Caki2 (cell line): ENCODE measurements around the gene EIF4G1. TPM values are rescaled to one million over a fixed set of nuclear protein-coding genes. Genes with fewer than 3 reads are reported as not detected.
"Not testable (repeated sequence)": the region's sequence is repeated elsewhere in the genome, so short reads cannot be mapped to it uniquely, and the experiment has no call there.

Source experiments
- DNase-seq: peaks from one replicate; pipeline ENCODE4 v3.0.0-alpha.2; 2015; ENCODE audit warnings: low read depth
- in situ Hi-C: cut with HindIII; loops from 2 replicates; pipeline ENCODE4 v1.10.0; 2016; ENCODE audit warnings: low sequenced_read_pairs, low pct_unique_long_range_greater_than_20kb, mixed read lengths
- total RNA-seq: library from RNA; depleted of rRNA; stranded (reverse); fragments of >200 nt; shearing (Covaris generic); gene quantifications from 2 replicates; pipeline ENCODE4 v1.2.3, GENCODE V29; 2014; ENCODE audit warnings: low replicate concordance; rRNA removed

The EIF4G1 gene, protein sequence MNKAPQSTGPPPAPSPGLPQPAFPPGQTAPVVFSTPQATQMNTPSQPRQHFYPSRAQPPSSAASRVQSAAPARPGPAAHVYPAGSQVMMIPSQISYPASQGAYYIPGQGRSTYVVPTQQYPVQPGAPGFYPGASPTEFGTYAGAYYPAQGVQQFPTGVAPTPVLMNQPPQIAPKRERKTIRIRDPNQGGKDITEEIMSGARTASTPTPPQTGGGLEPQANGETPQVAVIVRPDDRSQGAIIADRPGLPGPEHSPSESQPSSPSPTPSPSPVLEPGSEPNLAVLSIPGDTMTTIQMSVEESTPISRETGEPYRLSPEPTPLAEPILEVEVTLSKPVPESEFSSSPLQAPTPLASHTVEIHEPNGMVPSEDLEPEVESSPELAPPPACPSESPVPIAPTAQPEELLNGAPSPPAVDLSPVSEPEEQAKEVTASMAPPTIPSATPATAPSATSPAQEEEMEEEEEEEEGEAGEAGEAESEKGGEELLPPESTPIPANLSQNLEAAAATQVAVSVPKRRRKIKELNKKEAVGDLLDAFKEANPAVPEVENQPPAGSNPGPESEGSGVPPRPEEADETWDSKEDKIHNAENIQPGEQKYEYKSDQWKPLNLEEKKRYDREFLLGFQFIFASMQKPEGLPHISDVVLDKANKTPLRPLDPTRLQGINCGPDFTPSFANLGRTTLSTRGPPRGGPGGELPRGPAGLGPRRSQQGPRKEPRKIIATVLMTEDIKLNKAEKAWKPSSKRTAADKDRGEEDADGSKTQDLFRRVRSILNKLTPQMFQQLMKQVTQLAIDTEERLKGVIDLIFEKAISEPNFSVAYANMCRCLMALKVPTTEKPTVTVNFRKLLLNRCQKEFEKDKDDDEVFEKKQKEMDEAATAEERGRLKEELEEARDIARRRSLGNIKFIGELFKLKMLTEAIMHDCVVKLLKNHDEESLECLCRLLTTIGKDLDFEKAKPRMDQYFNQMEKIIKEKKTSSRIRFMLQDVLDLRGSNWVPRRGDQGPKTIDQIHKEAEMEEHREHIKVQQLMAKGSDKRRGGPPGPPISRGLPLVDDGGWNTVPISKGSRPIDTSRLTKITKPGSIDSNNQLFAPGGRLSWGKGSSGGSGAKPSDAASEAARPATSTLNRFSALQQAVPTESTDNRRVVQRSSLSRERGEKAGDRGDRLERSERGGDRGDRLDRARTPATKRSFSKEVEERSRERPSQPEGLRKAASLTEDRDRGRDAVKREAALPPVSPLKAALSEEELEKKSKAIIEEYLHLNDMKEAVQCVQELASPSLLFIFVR (N-terminal part only)
- 250 and 257 TPM in 2 replicates for total RNA-seq

DNA sequence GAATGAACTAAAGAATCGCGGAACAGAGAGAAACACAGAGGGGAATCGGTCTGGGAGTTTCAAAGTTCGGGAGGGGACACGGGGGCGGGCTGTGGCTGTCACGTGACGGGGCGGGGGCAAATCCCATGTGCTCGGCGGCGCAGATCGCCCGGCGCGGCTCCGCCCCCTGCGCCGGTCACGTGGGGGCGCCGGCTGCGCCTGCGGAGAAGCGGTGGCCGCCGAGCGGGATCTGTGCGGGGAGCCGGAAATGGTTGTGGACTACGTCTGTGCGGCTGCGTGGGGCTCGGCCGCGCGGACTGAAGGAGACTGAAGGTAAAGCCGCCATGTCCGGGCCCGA, at the start of gene EIF4G1:
Gene EIF4G1, plus strand, starts transcription at position 244 of the 337 bp plus-strand sequence. CDS start 1,191 bp downstream, outside the sequence.
- in situ Hi-C loops: no loop called here
- peak; percentile 91 for DNase-seq

DNA sequence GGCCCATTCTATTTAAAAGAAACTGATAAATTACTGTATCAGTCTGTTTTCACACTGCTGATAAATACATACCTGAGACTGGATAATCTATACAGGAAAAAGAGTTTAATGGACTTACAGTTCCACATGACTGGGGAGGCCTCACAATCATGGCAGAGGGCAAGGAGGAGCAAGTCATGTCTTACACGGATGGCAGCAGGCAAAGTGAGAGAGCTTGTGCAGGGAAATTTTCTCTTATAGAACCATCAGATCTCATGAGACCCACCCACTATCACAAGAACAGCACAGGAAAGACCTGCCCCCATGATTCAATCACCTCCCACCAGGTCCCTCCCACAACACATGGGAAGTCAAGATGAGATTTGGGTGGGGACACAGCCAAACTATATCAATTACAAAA, 47.2 kb upstream of the EIF4G1 start:
- DNase-seq, in situ Hi-C loops: not testable (repeated sequence)

DNA sequence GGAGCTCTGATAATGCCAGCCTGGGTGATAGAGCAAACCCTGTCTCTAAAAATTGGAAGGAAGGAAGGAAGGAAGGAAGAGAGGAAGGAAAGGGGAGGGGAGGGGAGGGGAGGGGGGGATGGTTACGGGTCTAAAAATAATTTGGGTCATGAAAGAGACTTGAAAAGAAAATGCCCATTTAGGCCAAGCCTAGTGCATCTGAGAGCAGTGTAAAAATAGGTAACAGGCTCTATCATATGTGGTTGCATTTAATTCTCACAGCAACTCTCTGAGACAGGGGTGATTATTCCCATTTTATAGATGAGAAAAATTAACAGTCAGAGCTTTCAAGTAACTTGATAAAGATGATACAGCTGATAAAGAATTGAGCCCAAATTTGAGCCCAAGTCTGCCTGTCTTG, 42.1 kb upstream of the EIF4G1 start:
- DNase-seq: no peak
- in situ Hi-C loops: no loop called here

DNA sequence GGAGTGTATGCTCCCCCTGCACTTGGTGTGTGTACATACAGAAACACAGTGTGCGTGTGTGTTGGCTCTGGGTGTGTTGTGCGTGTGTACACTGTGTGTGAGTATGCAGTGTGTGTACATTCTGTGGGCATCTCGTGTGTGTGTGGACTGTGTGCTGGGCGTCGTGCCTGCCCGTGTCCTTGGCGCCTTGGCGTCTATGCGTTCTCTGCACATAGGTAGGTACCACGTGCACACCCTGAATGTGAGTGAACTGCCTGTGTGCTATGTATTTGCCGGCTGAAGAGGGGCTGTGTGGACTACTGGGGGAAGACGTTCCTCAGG, 39.1 kb upstream of the EIF4G1 start:
- no peak for DNase-seq
- in situ Hi-C loops: no loop called here

DNA sequence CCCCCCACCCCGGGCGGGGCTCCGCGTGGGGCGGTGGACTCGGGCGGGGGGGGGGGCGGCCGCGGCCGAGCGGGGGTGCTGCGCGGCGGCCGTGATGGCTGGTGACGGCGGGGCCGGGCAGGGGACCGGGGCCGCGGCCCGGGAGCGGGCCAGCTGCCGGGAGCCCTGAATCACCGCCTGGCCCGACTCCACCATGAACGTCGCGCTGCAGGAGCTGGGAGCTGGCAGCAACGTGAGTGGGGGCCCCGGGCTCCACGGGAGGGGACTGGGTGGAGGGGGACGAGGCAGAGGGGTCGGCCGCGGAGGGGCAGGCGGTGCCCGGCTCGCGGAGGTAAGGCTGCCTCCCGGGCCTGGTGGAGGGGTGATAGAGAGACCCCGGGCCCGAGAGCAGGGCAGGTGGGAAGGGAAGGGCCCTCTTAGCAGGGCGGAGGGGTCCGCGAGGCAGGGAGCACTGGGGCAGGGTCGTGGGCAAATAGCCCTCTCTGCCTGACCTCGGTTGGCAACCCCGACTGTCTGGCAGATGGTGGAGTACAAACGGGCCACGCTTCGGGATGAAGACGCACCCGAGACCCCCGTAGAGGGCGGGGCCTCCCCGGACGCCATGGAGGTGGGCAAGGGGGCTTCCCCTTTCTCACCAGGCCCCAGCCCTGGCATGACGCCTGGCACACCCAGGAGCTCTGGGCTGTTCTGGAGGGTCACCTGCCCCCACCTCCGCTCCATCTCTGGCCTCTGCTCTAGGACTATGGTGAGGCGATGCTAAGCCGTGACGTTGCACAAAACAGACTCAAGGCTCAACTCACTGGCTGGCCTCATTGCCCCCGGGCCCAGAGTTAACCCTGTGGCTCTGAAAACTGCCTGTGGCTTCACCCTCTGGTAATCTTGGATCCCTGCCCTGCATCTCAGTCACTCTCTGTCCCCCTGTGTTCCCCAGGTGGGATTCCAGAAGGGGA, 38.2 kb upstream of the EIF4G1 start, which contains the start of gene ECE2:
Gene ECE2, plus strand, starts transcription at position 62 of the 950 bp plus-strand sequence. Its CDS starts 132 bp downstream, at position 194.
- no peak for DNase-seq
- in situ Hi-C loops: no loop called here

DNA sequence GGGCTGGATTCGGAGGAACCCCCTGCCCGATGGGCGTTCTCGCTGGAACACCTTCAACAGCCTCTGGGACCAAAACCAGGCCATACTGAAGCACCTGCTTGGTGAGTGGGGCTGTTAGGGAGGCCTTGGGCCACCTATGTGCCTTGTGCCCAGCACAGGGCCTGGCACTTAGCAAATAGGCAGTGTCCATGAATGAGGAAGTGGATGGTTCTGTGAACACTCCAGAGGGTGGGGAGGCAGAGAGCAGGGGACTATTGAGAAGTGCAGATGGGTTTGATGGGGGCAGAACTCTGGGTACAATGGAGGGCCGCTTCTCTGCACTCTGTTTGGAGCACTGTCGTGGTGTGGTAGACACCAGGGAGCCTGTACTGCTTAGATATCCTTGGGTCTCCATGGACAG, 37.0 kb upstream of the EIF4G1 start:
- DNase-seq: no peak
- in situ Hi-C loops: no loop called here

DNA sequence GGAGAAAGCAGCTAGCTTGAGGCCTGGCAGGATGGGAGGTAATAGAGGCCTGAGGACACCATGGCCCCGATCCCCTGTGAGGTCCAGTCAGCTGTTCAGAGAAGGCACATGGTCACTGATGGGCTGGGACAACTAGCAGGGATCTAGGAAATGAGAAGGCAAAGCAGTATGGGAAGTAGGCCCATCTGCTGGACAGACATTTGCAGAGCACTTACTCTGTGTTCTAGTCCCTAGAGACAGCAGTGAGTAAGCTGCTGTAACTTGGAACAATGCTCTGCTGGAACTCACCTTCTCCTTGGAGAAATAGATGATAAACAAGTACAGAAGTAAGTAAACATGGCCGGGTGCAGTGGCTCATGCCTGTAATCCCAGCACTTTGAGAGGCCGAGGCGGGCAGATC, 31.5 kb upstream of the EIF4G1 start:
- in situ Hi-C loops: no loop called here
- no peak for DNase-seq

DNA sequence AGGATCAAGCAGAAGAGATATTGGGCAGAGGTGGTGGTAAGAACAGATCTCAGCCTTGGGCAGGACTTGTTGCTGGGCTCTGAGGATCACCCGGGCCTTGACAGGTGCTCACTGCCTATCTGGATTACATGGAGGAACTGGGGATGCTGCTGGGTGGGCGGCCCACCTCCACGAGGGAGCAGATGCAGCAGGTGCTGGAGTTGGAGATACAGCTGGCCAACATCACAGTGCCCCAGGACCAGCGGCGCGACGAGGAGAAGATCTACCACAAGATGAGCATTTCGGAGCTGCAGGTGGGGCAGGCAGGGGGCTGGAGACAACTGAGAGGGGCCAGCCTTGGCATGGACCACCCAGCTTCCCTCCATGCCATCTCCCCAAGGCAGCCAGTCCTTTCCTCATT, 30.7 kb upstream of the EIF4G1 start:
- DNase-seq: no peak
- in situ Hi-C loops: no loop called here

DNA sequence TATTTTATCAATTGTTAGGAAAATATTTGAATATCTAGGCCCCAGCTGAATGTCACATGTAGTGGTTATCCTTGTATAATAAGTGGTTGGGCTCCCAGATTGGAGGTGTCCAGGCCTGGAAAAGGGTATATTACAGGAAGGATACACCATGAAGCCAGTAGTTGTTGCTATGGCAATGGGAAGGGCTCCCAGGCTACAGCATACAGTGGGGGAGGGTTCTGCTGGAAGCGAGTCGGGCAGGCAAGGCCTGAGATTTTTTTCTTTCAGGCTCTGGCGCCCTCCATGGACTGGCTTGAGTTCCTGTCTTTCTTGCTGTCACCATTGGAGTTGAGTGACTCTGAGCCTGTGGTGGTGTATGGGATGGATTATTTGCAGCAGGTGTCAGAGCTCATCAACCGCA, 29.7 kb upstream of the EIF4G1 start:
- peak; percentile 60 for DNase-seq
- in situ Hi-C loops: no loop called here

DNA sequence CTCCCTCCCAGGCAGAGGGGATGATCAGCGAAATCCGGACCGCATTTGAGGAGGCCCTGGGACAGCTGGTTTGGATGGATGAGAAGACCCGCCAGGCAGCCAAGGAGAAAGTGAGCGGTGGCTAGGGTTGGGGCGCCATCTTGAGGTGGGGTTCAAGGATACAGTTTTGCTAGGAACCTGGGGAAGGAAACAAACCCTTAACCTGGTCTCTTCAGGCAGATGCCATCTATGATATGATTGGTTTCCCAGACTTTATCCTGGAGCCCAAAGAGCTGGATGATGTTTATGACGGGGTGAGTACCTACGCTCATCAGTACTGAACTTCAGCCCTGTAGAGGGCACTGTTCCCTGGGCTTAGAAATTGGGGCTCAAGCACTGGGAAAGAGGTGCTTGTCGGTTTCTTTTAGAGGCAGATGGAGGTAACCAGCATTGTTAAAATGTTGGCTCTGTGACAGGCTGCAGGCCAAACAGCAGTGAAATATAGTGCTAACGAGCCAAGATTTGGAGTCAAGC, 24.9 kb upstream of the EIF4G1 start:
- in situ Hi-C loops: no loop called here
- peak; percentile 33 for DNase-seq

DNA sequence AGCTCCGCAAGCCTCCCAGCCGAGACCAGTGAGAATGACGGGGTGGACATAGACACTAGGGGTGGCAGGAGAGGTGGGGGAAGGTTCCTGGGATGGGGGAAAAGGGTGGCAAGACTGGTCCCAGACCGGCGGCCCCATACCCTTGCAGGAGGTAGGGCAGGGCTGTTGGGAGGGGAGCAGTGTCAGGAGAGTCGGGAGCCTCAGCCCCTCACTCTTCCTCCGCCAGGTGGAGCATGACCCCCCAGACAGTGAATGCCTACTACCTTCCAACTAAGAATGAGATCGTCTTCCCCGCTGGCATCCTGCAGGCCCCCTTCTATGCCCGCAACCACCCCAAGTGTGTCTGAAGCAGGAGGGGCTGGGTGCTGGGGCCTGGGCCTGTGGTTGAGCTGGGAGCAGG, 24.1 kb upstream of the EIF4G1 start:
- DNase-seq: no peak
- in situ Hi-C loops: no loop called here

DNA sequence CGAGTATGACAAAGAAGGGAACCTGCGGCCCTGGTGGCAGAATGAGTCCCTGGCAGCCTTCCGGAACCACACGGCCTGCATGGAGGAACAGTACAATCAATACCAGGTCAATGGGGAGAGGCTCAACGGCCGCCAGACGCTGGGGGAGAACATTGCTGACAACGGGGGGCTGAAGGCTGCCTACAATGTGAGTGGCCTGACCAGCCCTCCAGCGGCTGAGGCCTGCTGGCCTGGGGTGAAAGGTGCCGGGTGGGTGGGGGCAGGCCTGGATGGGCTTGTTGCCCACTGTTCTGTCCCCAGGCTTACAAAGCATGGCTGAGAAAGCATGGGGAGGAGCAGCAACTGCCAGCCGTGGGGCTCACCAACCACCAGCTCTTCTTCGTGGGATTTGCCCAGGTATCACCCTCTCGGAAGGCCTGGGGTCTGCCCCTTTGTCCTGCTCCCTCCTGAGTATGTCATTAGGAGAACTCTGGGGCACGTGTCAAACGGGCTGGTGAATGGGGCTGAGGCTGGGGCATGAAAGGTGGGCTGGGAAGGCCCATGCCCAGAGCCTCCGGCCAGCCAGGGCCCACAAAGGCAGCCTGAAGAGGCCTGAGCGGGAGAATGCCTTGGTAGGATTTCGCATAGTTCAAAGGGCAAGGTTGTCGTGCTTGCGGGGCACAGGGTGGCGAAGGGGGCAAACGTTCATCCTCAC, 23.2 kb upstream of the EIF4G1 start:
- DNase-seq: no peak
- in situ Hi-C loops: no loop called here

DNA sequence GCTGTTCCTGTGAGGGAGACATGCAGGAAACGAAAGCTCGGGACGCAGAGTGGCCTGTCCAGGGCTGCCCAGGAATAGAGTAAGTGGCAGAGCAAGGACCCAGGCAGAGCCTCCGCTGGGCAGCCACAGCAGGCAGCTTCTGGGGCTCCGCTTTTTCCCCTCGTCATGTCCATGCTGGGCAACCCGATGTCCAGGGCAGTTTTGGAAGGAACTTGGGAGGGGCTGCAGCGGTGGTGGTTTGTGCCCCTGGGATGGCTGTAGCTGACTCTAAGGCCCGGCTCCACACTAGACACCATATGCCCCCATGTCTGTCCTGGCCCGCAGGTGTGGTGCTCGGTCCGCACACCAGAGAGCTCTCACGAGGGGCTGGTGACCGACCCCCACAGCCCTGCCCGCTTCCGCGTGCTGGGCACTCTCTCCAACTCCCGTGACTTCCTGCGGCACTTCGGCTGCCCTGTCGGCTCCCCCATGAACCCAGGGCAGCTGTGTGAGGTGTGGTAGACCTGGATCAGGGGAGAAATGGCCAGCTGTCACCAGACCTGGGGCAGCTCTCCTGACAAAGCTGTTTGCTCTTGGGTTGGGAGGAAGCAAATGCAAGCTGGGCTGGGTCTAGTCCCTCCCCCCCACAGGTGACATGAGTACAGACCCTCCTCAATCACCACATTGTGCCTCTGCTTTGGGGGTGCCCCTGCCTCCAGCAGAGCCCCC, 22.5 kb upstream of the EIF4G1 start:
- in situ Hi-C loops: no loop called here
- DNase-seq: no peak

DNA sequence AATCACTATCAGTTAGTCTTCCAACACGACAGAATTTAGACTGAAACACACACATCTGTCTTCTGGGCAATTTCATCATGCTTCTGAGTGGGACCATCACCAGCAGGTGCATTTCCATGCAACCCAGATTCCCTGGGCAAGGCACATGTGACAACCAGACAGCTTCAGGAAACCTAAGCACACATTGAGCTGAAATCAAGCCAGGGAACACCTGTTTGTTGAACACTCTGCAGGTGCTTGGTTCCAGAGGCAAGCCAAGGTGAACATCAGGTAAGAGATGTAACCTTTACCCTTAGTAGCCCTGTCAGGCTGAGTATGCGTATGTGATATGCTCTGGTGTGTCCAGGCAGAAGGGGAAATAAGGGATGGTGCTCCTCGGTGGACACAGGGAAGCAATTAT, 18.6 kb upstream of the EIF4G1 start:
- in situ Hi-C loops: no loop called here
- no peak for DNase-seq

DNA sequence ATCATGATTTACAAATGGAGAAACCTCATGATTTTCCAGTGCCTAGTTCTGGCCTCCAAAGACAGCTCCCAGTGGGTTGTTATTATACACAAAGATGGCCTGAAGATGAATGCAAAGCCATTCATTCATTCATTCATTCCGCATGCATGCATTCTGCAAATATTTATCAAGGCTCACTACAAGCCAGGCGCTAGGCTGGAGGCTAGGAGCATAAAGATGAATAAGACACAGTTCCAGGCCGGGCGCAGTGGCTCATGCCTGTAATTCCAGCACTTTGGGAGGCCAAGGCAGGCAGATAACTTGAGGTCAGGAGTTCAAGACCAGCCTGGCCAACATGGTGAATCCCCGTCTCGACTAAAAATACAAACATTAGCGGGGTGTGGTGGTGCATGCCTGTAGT, 17.8 kb upstream of the EIF4G1 start:
- in situ Hi-C loops: no loop called here
- DNase-seq: no peak

DNA sequence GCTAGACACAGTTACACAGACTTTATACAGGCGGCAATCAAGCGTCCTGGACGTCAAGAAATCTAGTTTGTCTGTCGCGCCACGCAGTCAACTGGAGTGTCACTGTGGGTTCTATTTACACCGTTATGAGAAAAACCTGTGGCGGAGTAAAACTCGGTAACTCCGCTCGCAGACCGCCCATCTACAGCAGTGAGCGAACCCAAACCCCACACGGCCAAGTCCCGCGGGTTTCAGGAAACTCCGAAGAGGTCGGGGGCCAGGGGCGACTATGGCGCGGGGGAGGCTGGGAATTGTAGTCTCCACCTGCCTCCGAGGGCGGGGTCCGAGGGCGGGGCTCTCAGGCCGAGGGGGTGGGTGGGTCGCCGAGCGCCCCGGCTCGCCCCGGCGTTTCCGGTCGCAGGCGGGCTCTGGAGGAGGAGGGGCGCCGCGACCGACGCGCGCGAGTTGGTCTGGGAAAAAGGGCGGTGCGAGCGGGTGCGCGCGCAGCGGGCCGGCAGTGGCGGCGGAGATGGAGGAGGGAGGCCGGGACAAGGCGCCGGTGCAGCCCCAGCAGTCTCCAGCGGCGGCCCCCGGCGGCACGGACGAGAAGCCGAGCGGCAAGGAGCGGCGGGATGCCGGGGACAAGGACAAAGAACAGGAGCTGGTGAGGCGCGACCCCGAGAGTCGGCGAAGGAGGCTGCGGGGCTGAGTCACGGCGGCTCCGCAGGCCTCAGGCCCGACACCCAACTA, 15.5 kb upstream of the EIF4G1 start, which contains the start of gene PSMD2:
Gene PSMD2, plus strand, starts transcription at position 483 of the 729 bp plus-strand sequence. Its CDS starts 26 bp downstream, at position 509.
- in situ Hi-C loops: no loop called here
- peak; percentile 91 for DNase-seq
